Astrocyte (in vitro differentiated cells and primary cell): ENCODE data around the gene MS4A13. TPM values are rescaled to one million over a fixed set of nuclear protein-coding genes. Genes with fewer than 3 reads are reported as not detected.

ENCODE experiments used
- DNase-seq: peaks from one replicate; pipeline ENCODE4 v3.0.0-alpha.2; 2010; ENCODE audit warnings: low read depth
- FAIRE-seq: peaks from 2 replicates; lab custom pipeline; 2011; peaks lifted over from hg19 to GRCh38; lab: Jason Lieb, UNC
- H2AFZ ChIP-seq: 2 replicates; pipeline ENCODE4 v1.6.0; 2012; ENCODE audit warnings: low read depth, low read length, inconsistent platforms
- H3K27ac ChIP-seq: 2 replicates; pipeline ENCODE4 v1.5.1; 2011; ENCODE audit warnings: low read depth, low read length, inconsistent platforms
- H3K27me3 ChIP-seq: 2 replicates; pipeline ENCODE4 v1.6.0; 2011; ENCODE audit warnings: low read length, inconsistent platforms; ENCODE audit not compliant: insufficient read depth
- H3K36me3 ChIP-seq: 2 replicates; pipeline ENCODE4 v1.5.1; 2011; ENCODE audit warnings: low read length, inconsistent platforms; ENCODE audit not compliant: insufficient read depth
- H3K4me1 ChIP-seq: 2 replicates; pipeline ENCODE4 v1.5.1; 2011; ENCODE audit warnings: low read length, inconsistent platforms; ENCODE audit not compliant: insufficient read depth
- H3K4me2 ChIP-seq: 2 replicates; pipeline ENCODE4 v1.6.0; 2012; ENCODE audit warnings: low read length, inconsistent platforms
- H3K4me3 ChIP-seq: 2 replicates; pipeline ENCODE4 v1.5.1; 2011; ENCODE audit warnings: low read depth, mild to moderate bottlenecking, low read length, inconsistent platforms; ENCODE audit not compliant: insufficient read depth
- H3K79me2 ChIP-seq: 2 replicates; pipeline ENCODE4 v1.6.0; 2012; ENCODE audit warnings: mild to moderate bottlenecking, low read length, inconsistent platforms; ENCODE audit not compliant: insufficient read depth
- H3K9ac ChIP-seq: 2 replicates; pipeline ENCODE4 v1.6.0; 2012; ENCODE audit warnings: mild to moderate bottlenecking, low read length, inconsistent platforms
- H3K9me3 ChIP-seq: 2 replicates; pipeline ENCODE4 v1.5.1; 2012; ENCODE audit warnings: low read depth, mild to moderate bottlenecking, low read length, inconsistent platforms; ENCODE audit not compliant: insufficient read depth
- H4K20me1 ChIP-seq: 2 replicates; pipeline ENCODE4 v1.6.0; 2012; ENCODE audit warnings: low read length, inconsistent platforms; ENCODE audit not compliant: insufficient read depth
- H3K27ac Mint-ChIP-seq: one replicate; pipeline ENCODE4 v1.8.0; 2021; ENCODE audit warnings: mild to moderate bottlenecking, mixed read lengths; ENCODE audit not compliant: unreplicated experiment
- H3K27me3 Mint-ChIP-seq: one replicate; pipeline ENCODE4 v1.8.0; 2021; ENCODE audit warnings: low read depth, mixed read lengths; ENCODE audit not compliant: unreplicated experiment
- H3K36me3 Mint-ChIP-seq: one replicate; pipeline ENCODE4 v1.8.0; 2021; ENCODE audit warnings: low read depth, mixed read lengths; ENCODE audit not compliant: unreplicated experiment
- H3K4me1 Mint-ChIP-seq: one replicate; pipeline ENCODE4 v1.8.0; 2021; ENCODE audit warnings: low read depth, mixed read lengths; ENCODE audit not compliant: unreplicated experiment
- H3K4me3 Mint-ChIP-seq: one replicate; pipeline ENCODE4 v1.8.0; 2021; ENCODE audit warnings: mild to moderate bottlenecking, moderate library complexity, mixed read lengths; ENCODE audit not compliant: unreplicated experiment
- H3K9me3 Mint-ChIP-seq: one replicate; pipeline ENCODE4 v1.8.0; 2021; ENCODE audit warnings: mild to moderate bottlenecking, mixed read lengths; ENCODE audit not compliant: unreplicated experiment
- CTCF ChIP-seq: IDR thresholded peaks from 2 replicates; pipeline ENCODE4 v1.5.1; 2011; ENCODE audit warnings: low read depth, mild to moderate bottlenecking, inconsistent platforms, low read length, moderate library complexity; ENCODE audit not compliant: insufficient read depth
- EZH2 ChIP-seq: IDR thresholded peaks from 2 replicates; pipeline ENCODE4 v1.6.1; 2012; ENCODE audit warnings: mild to moderate bottlenecking, low read length, inconsistent platforms; ENCODE audit not compliant: insufficient read depth
- total RNA-seq: library from RNA; stranded (reverse); gene quantifications from 2 replicates; pipeline ENCODE4 v1.2.1, GENCODE V29; 2021

The MS4A13 gene
- total RNA-seq, 1 donor from 2014 or later = not detected

DNA sequence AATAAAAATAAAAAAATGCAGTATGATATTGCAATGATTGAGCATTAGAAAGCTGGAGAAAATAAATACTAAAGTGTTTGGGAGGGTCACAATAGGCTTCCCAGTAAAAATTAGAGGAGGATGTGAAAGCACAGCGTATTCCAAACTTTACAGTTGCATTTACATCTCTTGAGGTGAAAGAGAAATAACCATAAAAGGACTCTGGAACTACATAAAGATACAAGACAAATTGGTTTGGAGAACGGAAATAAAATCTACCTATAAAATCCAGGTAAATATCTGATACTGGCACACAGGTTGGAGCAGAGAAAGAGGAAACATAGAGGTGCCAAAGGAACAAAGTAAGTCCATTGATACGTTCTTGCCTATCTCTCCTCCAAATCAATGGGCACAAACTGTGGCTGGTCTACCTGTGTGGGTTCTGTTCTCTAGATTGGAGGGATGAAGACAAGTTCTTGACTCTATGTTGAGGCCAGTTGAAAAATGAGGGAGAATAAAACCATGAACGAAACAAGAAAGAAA lies 22.6 kb upstream of the MS4A13 start, which contains the start of gene MS4A12:
TSS of gene MS4A12 (plus strand) at position 291 of the 522 bp plus-strand sequence. CDS start 4,541 bp downstream, outside the sequence.
- TF ChIP-seq EZH2 = no peak
- no peak for TF ChIP-seq CTCF
- H4K20me1 ChIP-seq = no peaks in the 10 kb centered on the region
- H3K4me1 ChIP-seq = no peaks in the 10 kb centered on the region
- no peaks in the 10 kb centered on the region for H3K79me2 ChIP-seq
- H3K36me3 ChIP-seq = no peaks in the 10 kb centered on the region
- Mint-ChIP-seq H3K9me3 (no peaks in the 10 kb centered on the region), H3K27me3 (no peaks in the 10 kb centered on the region), H3K36me3 (no peaks in the 10 kb centered on the region), H3K4me1 (no peaks in the 10 kb centered on the region), H3K4me3 (no peak within 1 kb of the TSS), H3K27ac (no peak within 1 kb of the TSS)
- H2AFZ ChIP-seq = no peak within 1 kb of the TSS
- DNase-seq (no peak), FAIRE-seq (no peak)
- no peak within 1 kb of the TSS for H3K9ac ChIP-seq
- H3K4me2 ChIP-seq = no peak within 1 kb of the TSS
- H3K9me3 ChIP-seq = peaks cover 3% of the 10 kb centered on the region
- H3K4me3 ChIP-seq = no peak within 1 kb of the TSS
- no peak within 1 kb of the TSS for H3K27ac ChIP-seq
- H3K27me3 ChIP-seq = no peaks in the 10 kb centered on the region

- no peak overlapping the region for H3K27ac ChIP-seq
- H3K36me3 ChIP-seq = no peaks in the 10 kb centered on the region
- H3K9me3 Mint-ChIP-seq = no peaks in the 10 kb centered on the region
- DNase-seq (no peak), FAIRE-seq (no peak)
- H3K27me3 ChIP-seq = no peaks in the 10 kb centered on the region
- no peaks in the 10 kb centered on the region for H3K4me1 ChIP-seq
- H3K27ac Mint-ChIP-seq = no peak overlapping the region
- peaks cover 3% of the 10 kb centered on the region for H3K9me3 ChIP-seq
- H3K4me3 ChIP-seq = no peak overlapping the region
- H3K4me3 Mint-ChIP-seq = no peak overlapping the region
- no peaks in the 10 kb centered on the region for H4K20me1 ChIP-seq
- H3K4me2 ChIP-seq = no peak overlapping the region
- no peaks in the 10 kb centered on the region for H3K79me2 ChIP-seq
- no peak overlapping the region for H2AFZ ChIP-seq
- TF ChIP-seq EZH2 (no peak), CTCF (no peak)
- no peak overlapping the region for H3K9ac ChIP-seq
- H3K36me3 Mint-ChIP-seq = no peaks in the 10 kb centered on the region
- peaks cover 2% of the 10 kb centered on the region for H3K4me1 Mint-ChIP-seq
- H3K27me3 Mint-ChIP-seq = no peaks in the 10 kb centered on the region
Observed at GRCh38 chr11:60493454-60493853, 21.7 kb upstream of the MS4A13 start.

GRCh38 chr11:60498399-60498798 lies 16.8 kb upstream of the MS4A13 start:
- TF ChIP-seq EZH2 = no peak
- no peak overlapping the region for H3K27ac Mint-ChIP-seq
- Histone ChIP-seq H3K9me3 (peaks cover 3% of the 10 kb centered on the region), H3K4me3 (no peak overlapping the region), H3K36me3 (no peaks in the 10 kb centered on the region), H3K27ac (no peak overlapping the region), H3K4me2 (no peak overlapping the region), H3K27me3 (no peaks in the 10 kb centered on the region), H3K9ac (no peak overlapping the region), H2AFZ (no peak overlapping the region), H4K20me1 (no peaks in the 10 kb centered on the region), H3K4me1 (no peaks in the 10 kb centered on the region), H3K79me2 (no peaks in the 10 kb centered on the region)
- peak overlapping the region; percentile 17 for H3K4me3 Mint-ChIP-seq
- no peaks in the 10 kb centered on the region for H3K9me3 Mint-ChIP-seq
- DNase-seq (no peak), FAIRE-seq (no peak)
- no peaks in the 10 kb centered on the region for H3K36me3 Mint-ChIP-seq
- H3K4me1 Mint-ChIP-seq = peaks cover 12% of the 10 kb centered on the region
- H3K27me3 Mint-ChIP-seq = no peaks in the 10 kb centered on the region
